ENCODE results near the gene CTPS1.

- TF ChIP-seq CTCF (optimal IDR thresholded peaks at IDR 0.05 in 1 of 3, IDR thresholded peaks at IDR 0.05 in 1 of 3, conservative IDR thresholded peaks at IDR 0.05 in 1 of 3; ENCODE audit: extremely low read depth in 1 of 3, insufficient read depth in 2 of 3, low read length in 3 of 3) (no peak), EZH2 (IDR thresholded peaks at IDR 0.05; ENCODE audit: low read length) (no peak)
These were observed 47.5 kb upstream of the CTPS1 start for GRCh38 chr1:40932006-40932405.

All from keratinocyte (primary cell).